DOHH2 (cell line): ENCODE measurements around the gene LAPTM5.

Source experiments
- H3F3A ChIP-seq: fragments of 200-600 bp; sonication (generic), shearing (Covaris generic); 2 replicates; pipeline ENCODE4 v1.6.0; 2016; ENCODE audit warnings: antibody characterized with exemption, mild to moderate bottlenecking; ENCODE audit not compliant: control insufficient read depth, insufficient read depth
- H3K27ac ChIP-seq: fragments of 200-600 bp; sonication (generic); 2 replicates; pipeline ENCODE4 v1.5.1; 2014; ENCODE audit warnings: low read depth, mild to moderate bottlenecking, low read length, moderate library complexity
- H3K27me3 ChIP-seq: fragments of 200-600 bp; sonication (generic); 2 replicates; pipeline ENCODE4 v1.6.1; 2014; ENCODE audit warnings: mild to moderate bottlenecking, low read length, mixed read lengths; ENCODE audit not compliant: control insufficient read depth
- H3K36me3 ChIP-seq: fragments of 200-600 bp; sonication (generic); 2 replicates; pipeline ENCODE4 v1.6.1; 2014; ENCODE audit warnings: mild to moderate bottlenecking, low read length, moderate library complexity, mixed read lengths; ENCODE audit not compliant: control insufficient read depth
- H3K4me1 ChIP-seq: fragments of 200-600 bp; sonication (generic); 2 replicates; pipeline ENCODE4 v1.6.1; 2014; ENCODE audit warnings: mild to moderate bottlenecking, low read length, mixed read lengths; ENCODE audit not compliant: control insufficient read depth
- H3K4me2 ChIP-seq: fragments of 200-600 bp; sonication (generic); 2 replicates; pipeline ENCODE4 v1.6.0; 2014; ENCODE audit warnings: mild to moderate bottlenecking, low read length, moderate library complexity
- H3K4me3 ChIP-seq: fragments of 200-600 bp; sonication (generic); 2 replicates; pipeline ENCODE4 v1.5.1; 2014; ENCODE audit warnings: mild to moderate bottlenecking, low read length, mixed read lengths
- H3K79me2 ChIP-seq: fragments of 200-600 bp; sonication (generic); 2 replicates; pipeline ENCODE4 v1.6.1; 2014; ENCODE audit warnings: mild to moderate bottlenecking, low read length, mixed read lengths; ENCODE audit not compliant: control insufficient read depth
- H3K9me2 ChIP-seq: fragments of 200-600 bp; sonication (generic); replicated peaks from 2 replicates; pipeline ENCODE4 v1.6.1; 2014; ENCODE audit warnings: mild to moderate bottlenecking, low read length, mixed read lengths; ENCODE audit not compliant: control insufficient read depth
- H3K9me3 ChIP-seq: fragments of 200-600 bp; sonication (generic); 2 replicates; pipeline ENCODE4 v1.6.1; 2014; ENCODE audit warnings: antibody characterized with exemption, low read length, mixed read lengths; ENCODE audit not compliant: control insufficient read depth, insufficient read depth
- H4K20me1 ChIP-seq: fragments of 200-600 bp; sonication (generic); 2 replicates; pipeline ENCODE4 v1.6.0; 2014; ENCODE audit warnings: low read depth, mild to moderate bottlenecking, antibody characterized with exemption, low read length, moderate library complexity; ENCODE audit not compliant: control insufficient read depth, insufficient read depth
- CTCF ChIP-seq: fragments of 200-600 bp; sonication (generic); IDR thresholded peaks from one replicate; pipeline ENCODE4 v1.5.1; 2014; ENCODE audit warnings: antibody characterized with exemption, mild to moderate bottlenecking, low read depth, low read length; ENCODE audit not compliant: poor library complexity, severe bottlenecking
- EZH2phosphoT487 ChIP-seq: fragments of 200-600 bp; sonication (generic); IDR thresholded peaks from 2 replicates; pipeline ENCODE4 v1.6.1; 2017; ENCODE audit warnings: borderline replicate concordance, mild to moderate bottlenecking, antibody characterized with exemption, low read length, moderate library complexity, mixed read lengths

Gene LAPTM5

GRCh38 chr1:30684259-30684658 is 73.3 kb downstream of the LAPTM5 start:
- H3K27me3 ChIP-seq, result peaks cover 10% of the 10 kb centered on the region; the same call in 1 of the 2 replicates
- H3K79me2 ChIP-seq, result no peaks in the 10 kb centered on the region
- H3K9me2 ChIP-seq, result no peaks in the 10 kb centered on the region
- H3K4me3 ChIP-seq, result no peak overlapping the region
- H3K4me2 ChIP-seq, result no peak overlapping the region
- H3K36me3 ChIP-seq, result no peaks in the 10 kb centered on the region
- H4K20me1 ChIP-seq, result no peaks in the 10 kb centered on the region
- H3F3A ChIP-seq, result no peaks in the 10 kb centered on the region
- peaks cover 11% of the 10 kb centered on the region; the same call in 1 of the 2 replicates for H3K9me3 ChIP-seq
- TF ChIP-seq CTCF (no peak), EZH2phosphoT487 (no peak)
- H3K27ac ChIP-seq, result no peak overlapping the region
- H3K4me1 ChIP-seq, result no peaks in the 10 kb centered on the region

- Histone ChIP-seq H3F3A (no peaks in the 10 kb centered on the region), H3K4me2 (no peak overlapping the region), H3K27ac (no peak overlapping the region), H3K4me1 (no peaks in the 10 kb centered on the region), H3K36me3 (no peaks in the 10 kb centered on the region), H3K9me3 (peaks cover 13% of the 10 kb centered on the region; the same call in 1 of the 2 replicates), H3K4me3 (no peak overlapping the region), H3K79me2 (no peaks in the 10 kb centered on the region), H3K27me3 (peaks cover 10% of the 10 kb centered on the region; the same call in 1 of the 2 replicates), H4K20me1 (no peaks in the 10 kb centered on the region), H3K9me2 (no peaks in the 10 kb centered on the region)
- TF ChIP-seq CTCF (no peak), EZH2phosphoT487 (no peak)
These were observed 73.9 kb downstream of the LAPTM5 start for GRCh38 chr1:30683699-30684098.
